Stimulated activated CD4-positive, alpha-beta T cell treated with anti-CD3 and anti-CD28 coated beads, Interleukin-1b, Interleukin-23, amount 100 ng/mL, for 1 hour (primary cell): ENCODE measurements around the gene VPS35.

ENCODE experiments used
- DNase-seq, 2 donors: peaks; one replicate each; pipeline ENCODE4 v3.0.0-alpha.2; 2020; ENCODE audit warnings: low read depth in 2 of 2

Gene VPS35

GRCh38 chr16:46688654-46689364, at the start of gene VPS35:
Gene VPS35 (minus strand): TSS chr16:46689178. CDS start chr16:46689133, 45 bp downstream.
- DNase-seq, result peak; percentile 99 to 100

- DNase-seq, result no peak
These were observed 48.7 kb upstream of the VPS35 start for GRCh38 chr16:46737621-46738214.

- no peak for DNase-seq
These were observed 47.7 kb upstream of the VPS35 start for GRCh38 chr16:46736695-46737094.

GRCh38 chr16:46733319-46733830, 44.4 kb upstream of the VPS35 start:
- DNase-seq, result no peak

- no peak for DNase-seq
These were observed 43.6 kb upstream of the VPS35 start for GRCh38 chr16:46732561-46732960.

GRCh38 chr16:46731691-46732555, 42.9 kb upstream of the VPS35 start:
- no peak for DNase-seq

- DNase-seq, result no peak
These were observed 42.1 kb upstream of the VPS35 start for GRCh38 chr16:46730801-46731690.

GRCh38 chr16:46730126-46730525, 41.1 kb upstream of the VPS35 start:
- no peak for DNase-seq

GRCh38 chr16:46729326-46729995, 40.5 kb upstream of the VPS35 start:
- DNase-seq, result no peak

GRCh38 chr16:46728806-46729205, 39.8 kb upstream of the VPS35 start:
- DNase-seq, result no peak

- DNase-seq, result no peak
These were observed 38.7 kb upstream of the VPS35 start for GRCh38 chr16:46727630-46728029.

GRCh38 chr16:46727184-46727583, 38.2 kb upstream of the VPS35 start:
- no peak for DNase-seq

GRCh38 chr16:46721885-46722284, 32.9 kb upstream of the VPS35 start:
- DNase-seq, result no peak

GRCh38 chr16:46720619-46721018, 31.6 kb upstream of the VPS35 start:
- DNase-seq, result no peak

GRCh38 chr16:46719528-46719927, 30.6 kb upstream of the VPS35 start:
- DNase-seq, result no peak

GRCh38 chr16:46718214-46718613, 29.2 kb upstream of the VPS35 start:
- no peak for DNase-seq

- DNase-seq, result no peak
These were observed 28.7 kb upstream of the VPS35 start for GRCh38 chr16:46717692-46718091.

GRCh38 chr16:46715769-46716305, 26.9 kb upstream of the VPS35 start:
- DNase-seq, result no peak

GRCh38 chr16:46714797-46715591, 26.0 kb upstream of the VPS35 start:
- no peak for DNase-seq

- no peak for DNase-seq
These were observed 24.7 kb upstream of the VPS35 start for GRCh38 chr16:46713634-46714033.
